HEK293 (cell line): ENCODE measurements around the gene C5AR2.

Experiments
- CTCF ChIA-PET: fragments of 350-600 bp; formaldehyde crosslinking; extraction: SDS; loops from one replicate; lab custom pipeline; 2021; ENCODE audit warnings: antibody characterized with exemption; lab: Yijun Ruan, JAX
- POLR2A ChIA-PET: fragments of 300-600 bp; formaldehyde crosslinking; extraction: SDS; loops from one replicate; lab custom pipeline; 2020; ENCODE audit warnings: antibody characterized with exemption, inconsistent platforms; lab: Yijun Ruan, JAX
- H3K27ac ChIP-seq: fragments of 200-500 bp; sonication (Bioruptor generic); 2 replicates; pipeline ENCODE4 v1.5.1; 2014; ENCODE audit warnings: low read depth, low read length, control low read depth, inconsistent platforms; ENCODE audit errors: extremely low read depth
- H3K36me3 ChIP-seq, 2 experiments: fragments of 200-500 bp in 1 of 2; sonication (Bioruptor generic) in 1 of 2; 1 replicate in 1 of 2; 2 replicates in 1 of 2; pipeline ENCODE4 v1.5.1; 2014 to 2017; ENCODE audit warnings: inconsistent platforms in 2 of 2, low read length in 2 of 2; ENCODE audit not compliant: control insufficient read depth in 2 of 2, insufficient read depth in 1 of 2
- H3K4me1 ChIP-seq: fragments of 200-500 bp; sonication (Bioruptor generic); 2 replicates; pipeline ENCODE4 v1.5.1; 2014; ENCODE audit warnings: mild to moderate bottlenecking, low read length, inconsistent platforms; ENCODE audit not compliant: control insufficient read depth, insufficient read depth
- H3K4me3 ChIP-seq: 2 replicates; pipeline ENCODE4 v1.5.1; 2011; ENCODE audit warnings: low read depth, mild to moderate bottlenecking, control low read depth, low read length, moderate library complexity
- H3K9me3 ChIP-seq: fragments of 200-500 bp; sonication (Bioruptor generic); 2 replicates; pipeline ENCODE4 v1.5.1; 2014; ENCODE audit warnings: low read depth, low read length, inconsistent platforms; ENCODE audit not compliant: control insufficient read depth, insufficient read depth
- CTCF ChIP-seq: fragments of 450-650 bp; formaldehyde crosslinking; IDR thresholded peaks from 2 replicates; pipeline ENCODE4 v1.5.1; 2016; ENCODE audit warnings: missing biosample characterization, missing genetic modification characterization
- ELK4 ChIP-seq: IDR thresholded peaks from 2 replicates; pipeline ENCODE4 v1.6.1; 2011; ENCODE audit warnings: mild to moderate bottlenecking, low read depth, low read length, borderline replicate concordance
- MZF1 ChIP-seq: fragments of 450-650 bp; formaldehyde crosslinking; IDR thresholded peaks from 2 replicates; pipeline ENCODE4 v1.5.1; 2017; ENCODE audit warnings: missing biosample characterization, missing genetic modification characterization, borderline replicate concordance
- PRDM1 ChIP-seq: fragments of 450-650 bp; formaldehyde crosslinking; IDR thresholded peaks from 2 replicates; pipeline ENCODE4; 2016; ENCODE audit warnings: missing biosample characterization, missing genetic modification characterization
- PRDM2 ChIP-seq: fragments of 450-650 bp; formaldehyde crosslinking; IDR thresholded peaks from 2 replicates; pipeline ENCODE4 v1.5.1; 2016; ENCODE audit warnings: missing biosample characterization, missing genetic modification characterization, borderline replicate concordance
- SALL2 ChIP-seq: fragments of 450-650 bp; formaldehyde crosslinking; IDR thresholded peaks from 2 replicates; pipeline ENCODE4 v1.5.0; 2017; ENCODE audit warnings: missing biosample characterization, mild to moderate bottlenecking, missing genetic modification characterization, borderline replicate concordance
- SP3 ChIP-seq: fragments of 450-650 bp; formaldehyde crosslinking; IDR thresholded peaks from 2 replicates; pipeline ENCODE4 v1.5.1; 2016; ENCODE audit warnings: missing biosample characterization, missing genetic modification characterization
- TRIM28 ChIP-seq: IDR thresholded peaks from 2 replicates; pipeline ENCODE4 v1.6.1; 2011; ENCODE audit warnings: low read length, control low read depth, borderline replicate concordance
- ZBTB17 ChIP-seq: fragments of 450-650 bp; formaldehyde crosslinking; IDR thresholded peaks from 2 replicates; pipeline ENCODE4 v1.5.1; 2016; ENCODE audit warnings: missing biosample characterization, missing genetic modification characterization
- ZEB2 ChIP-seq: fragments of 450-650 bp; formaldehyde crosslinking; IDR thresholded peaks from 2 replicates; pipeline ENCODE4 v1.5.1; 2016; ENCODE audit warnings: missing biosample characterization, missing genetic modification characterization
- ZIC2 ChIP-seq: fragments of 450-650 bp; formaldehyde crosslinking; IDR thresholded peaks from 2 replicates; pipeline ENCODE4 v1.5.1; 2016; ENCODE audit warnings: missing biosample characterization, missing genetic modification characterization
- ZNF146 ChIP-seq: fragments of 450-650 bp; formaldehyde crosslinking; IDR thresholded peaks from 2 replicates; pipeline ENCODE4 v1.5.1; 2016; ENCODE audit warnings: missing biosample characterization, missing genetic modification characterization
- ZNF148 ChIP-seq: fragments of 450-650 bp; formaldehyde crosslinking; IDR thresholded peaks from 2 replicates; pipeline ENCODE4 v1.5.0; 2017; ENCODE audit warnings: missing biosample characterization, missing genetic modification characterization, borderline replicate concordance
- ZNF211 ChIP-seq: fragments of 450-650 bp; formaldehyde crosslinking; IDR thresholded peaks from 2 replicates; pipeline ENCODE4 v1.5.1; 2016; ENCODE audit warnings: low read depth, missing biosample characterization, missing genetic modification characterization
- ZNF302 ChIP-seq: fragments of 450-650 bp; formaldehyde crosslinking; IDR thresholded peaks from 2 replicates; pipeline ENCODE4 v1.5.1; 2016; ENCODE audit warnings: missing biosample characterization, missing genetic modification characterization, low read depth
- ZNF324 ChIP-seq: fragments of 450-650 bp; formaldehyde crosslinking; IDR thresholded peaks from 2 replicates; pipeline ENCODE4 v1.5.1; 2016; ENCODE audit warnings: missing biosample characterization, missing genetic modification characterization
- ZNF350 ChIP-seq: fragments of 450-650 bp; formaldehyde crosslinking; IDR thresholded peaks from 2 replicates; pipeline ENCODE4 v1.5.0; 2017; ENCODE audit warnings: missing biosample characterization, mild to moderate bottlenecking, missing genetic modification characterization
- ZNF391 ChIP-seq: fragments of 450-650 bp; formaldehyde crosslinking; IDR thresholded peaks from 2 replicates; pipeline ENCODE4 v1.5.1; 2016; ENCODE audit warnings: low read depth, missing biosample characterization, missing genetic modification characterization, borderline replicate concordance
- ZNF548 ChIP-seq: fragments of 450-650 bp; formaldehyde crosslinking; IDR thresholded peaks from 2 replicates; pipeline ENCODE4 v1.5.1; 2016; ENCODE audit warnings: missing biosample characterization, missing genetic modification characterization
- ZNF677 ChIP-seq: fragments of 450-650 bp; IDR thresholded peaks from 2 replicates; pipeline ENCODE4 v1.5.0; 2018; ENCODE audit warnings: missing biosample characterization, mild to moderate bottlenecking, missing genetic modification characterization, moderate library complexity
- ZSCAN4 ChIP-seq: fragments of 450-650 bp; formaldehyde crosslinking; IDR thresholded peaks from 2 replicates; pipeline ENCODE4 v1.5.1; 2017; ENCODE audit warnings: missing biosample characterization, missing genetic modification characterization

C5AR2 gene

GRCh38 chr19:47322058-47322457, 9.9 kb upstream of the C5AR2 start:
- H3K4me3 ChIP-seq, result no peak overlapping the region

GRCh38 chr19:47323409-47323808, 8.6 kb upstream of the C5AR2 start:
- Histone ChIP-seq H3K4me1 (no peaks in the 10 kb centered on the region), H3K4me3 (no peak overlapping the region), H3K36me3 (no peaks in the 10 kb centered on the region), H3K27ac (no peak overlapping the region), H3K9me3 (no peaks in the 10 kb centered on the region)
- POLR2A ChIA-PET, result interaction anchor here (1.2 kb wide), 1 partner anchor 25 kb away, joined by 5 read pairs; the partner anchor contains the start of gene DHX34
- CTCF ChIA-PET, result interaction anchor here (0.7 to 1.6 kb wide), 3 partner anchors 26 to 68 kb away, joined by 3 to 8 read pairs (median 3); partner anchors contain the start of gene DHX34
- TF ChIP-seq ZNF391 (tag by site-specific recombination) (no peak), ZNF677 (no peak), PRDM2 (tag by site-specific recombination) (no peak)

More at GRCh38 chr19:47322058-47322457, 9.9 kb upstream of the C5AR2 start:
- Histone ChIP-seq H3K36me3 (no peaks in the 10 kb centered on the region), H3K9me3 (no peaks in the 10 kb centered on the region), H3K4me1 (no peaks in the 10 kb centered on the region), H3K27ac (no peak overlapping the region)
- TF ChIP-seq ZSCAN4 (tag by site-specific recombination) (no peak), ZNF391 (tag by site-specific recombination) (no peak), ZNF146 (tag by site-specific recombination) (no peak), SP3 (tag by site-specific recombination) (no peak), SALL2 (no peak), ZNF350 (tag by site-specific recombination) (no peak), ELK4 (no peak), TRIM28 (no peak), ZNF211 (tag by site-specific recombination) (no peak), ZNF548 (tag by site-specific recombination) (no peak), ZNF148 (tag by site-specific recombination) (no peak), ZIC2 (tag by site-specific recombination) (no peak), ZNF302 (tag by site-specific recombination) (no peak), ZBTB17 (tag by site-specific recombination) (no peak), MZF1 (tag by site-specific recombination) (no peak), PRDM1 (no peak), CTCF (tag by site-specific recombination) (no peak), ZEB2 (tag by site-specific recombination) (no peak), ZNF324 (tag by site-specific recombination) (no peak)
- POLR2A ChIA-PET, result no interaction called here
- CTCF ChIA-PET, result interaction anchor here (1.5 kb wide), 1 partner anchor 27 kb away, joined by 3 read pairs; no protein-coding TSS in a partner anchor
